AG20443 (cell line): Measurements from ENCODE around the gene MOCS1.

Experiments used
- DNase-seq: peaks from one replicate; pipeline ENCODE4 v3.0.0; 2012; ENCODE audit warnings: low spot score, mixed read lengths

MOCS1 gene

GRCh38 chr6:39948199-39948791, 14.0 kb upstream of the MOCS1 start:
- no peak for DNase-seq

DNA sequence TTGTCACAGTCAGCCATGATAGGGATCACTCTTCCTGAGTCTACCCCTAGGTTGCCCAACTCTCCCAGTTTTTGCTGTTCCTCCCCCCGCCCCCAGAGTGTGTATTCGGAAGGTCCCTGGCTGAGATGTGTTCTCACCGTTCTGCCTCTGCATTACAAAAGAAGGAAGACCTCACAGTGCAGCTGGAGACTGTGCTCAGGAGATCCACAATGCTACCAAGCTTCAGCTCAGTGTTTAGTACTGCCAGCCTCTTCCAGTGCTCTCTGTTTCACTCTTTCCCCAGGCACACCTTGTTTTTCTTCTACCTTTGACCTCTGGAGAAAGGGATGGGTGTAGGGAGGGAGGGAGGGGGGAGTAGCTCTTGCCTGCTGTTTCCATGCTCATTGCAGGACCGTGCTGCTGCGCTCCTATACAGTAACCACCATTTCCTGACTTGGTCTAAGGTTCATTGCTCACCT, 13.4 kb upstream of the MOCS1 start:
- no peak for DNase-seq

DNA sequence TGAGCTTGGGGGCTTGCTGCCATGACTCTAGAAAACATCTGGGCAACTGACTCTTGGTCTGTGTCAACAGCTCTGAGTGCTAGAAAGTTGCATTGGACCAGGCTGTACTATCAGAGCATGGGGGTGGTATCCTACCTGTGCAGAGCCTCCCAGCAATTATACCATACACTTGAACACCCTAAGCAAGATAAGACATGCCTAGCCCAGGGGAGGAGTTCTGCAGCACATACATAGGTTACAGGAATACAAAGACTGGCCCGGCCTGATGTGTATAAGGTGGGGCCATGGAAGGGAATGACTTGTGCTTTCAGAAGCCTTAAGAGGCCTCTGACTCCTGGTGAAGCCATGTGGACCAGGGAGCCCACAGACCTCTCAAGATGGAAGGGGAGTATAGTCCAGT, 11.4 kb upstream of the MOCS1 start:
- no peak for DNase-seq

DNA sequence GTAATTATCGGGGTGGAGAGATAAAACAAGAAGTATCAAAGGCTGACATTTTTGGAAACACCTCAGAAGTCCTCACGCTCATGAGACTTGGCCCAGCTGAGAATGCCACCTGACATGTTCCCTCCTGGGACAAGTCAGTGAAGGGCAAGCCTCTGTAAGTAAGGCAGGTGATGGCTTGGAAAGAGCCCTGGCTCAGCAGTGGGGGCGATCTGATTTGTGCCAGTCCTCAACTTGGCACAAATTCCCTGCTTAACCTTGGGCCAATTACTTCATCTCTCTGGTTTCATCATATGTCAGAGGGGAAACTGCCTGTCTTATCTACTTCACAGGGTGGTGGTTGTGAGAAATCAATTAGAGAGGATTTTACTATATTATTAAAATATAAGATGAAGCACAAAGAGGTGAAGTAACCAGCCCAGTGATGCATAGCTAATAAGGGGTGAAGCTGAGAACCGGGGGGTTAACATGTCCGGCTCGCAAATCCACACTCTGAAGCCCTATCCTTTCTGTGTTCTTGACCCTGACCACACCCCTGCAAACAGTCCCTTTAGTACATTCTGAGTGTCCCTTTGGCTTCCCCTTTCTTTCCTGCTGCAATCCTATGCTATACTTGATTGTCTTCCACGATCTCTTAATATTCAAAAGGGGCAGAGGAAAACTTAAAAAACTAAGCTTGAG, 8.8 kb upstream of the MOCS1 start:
- DNase-seq = no peak

GRCh38 chr6:39941820-39942219, 7.6 kb upstream of the MOCS1 start:
- DNase-seq = no peak

DNA sequence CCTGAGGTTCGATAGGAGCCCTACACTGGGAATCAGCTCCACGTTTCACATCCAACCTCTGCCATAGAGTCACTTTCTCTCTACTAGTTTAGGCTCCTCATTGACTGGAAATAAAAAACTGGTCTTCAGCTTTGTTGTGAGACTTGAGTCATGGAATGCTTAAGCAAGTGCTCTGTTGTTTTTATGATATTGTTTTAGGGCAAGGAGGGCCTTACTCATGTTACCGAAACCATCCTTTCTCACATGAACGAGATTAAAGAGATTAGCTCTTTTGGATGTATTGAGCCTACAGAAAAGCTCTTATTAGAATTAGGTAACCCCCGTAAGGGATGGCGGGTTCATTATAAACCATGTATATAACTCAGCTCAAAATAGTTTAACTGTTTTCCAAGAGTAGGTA, 6.9 kb upstream of the MOCS1 start:
- DNase-seq = no peak

DNA sequence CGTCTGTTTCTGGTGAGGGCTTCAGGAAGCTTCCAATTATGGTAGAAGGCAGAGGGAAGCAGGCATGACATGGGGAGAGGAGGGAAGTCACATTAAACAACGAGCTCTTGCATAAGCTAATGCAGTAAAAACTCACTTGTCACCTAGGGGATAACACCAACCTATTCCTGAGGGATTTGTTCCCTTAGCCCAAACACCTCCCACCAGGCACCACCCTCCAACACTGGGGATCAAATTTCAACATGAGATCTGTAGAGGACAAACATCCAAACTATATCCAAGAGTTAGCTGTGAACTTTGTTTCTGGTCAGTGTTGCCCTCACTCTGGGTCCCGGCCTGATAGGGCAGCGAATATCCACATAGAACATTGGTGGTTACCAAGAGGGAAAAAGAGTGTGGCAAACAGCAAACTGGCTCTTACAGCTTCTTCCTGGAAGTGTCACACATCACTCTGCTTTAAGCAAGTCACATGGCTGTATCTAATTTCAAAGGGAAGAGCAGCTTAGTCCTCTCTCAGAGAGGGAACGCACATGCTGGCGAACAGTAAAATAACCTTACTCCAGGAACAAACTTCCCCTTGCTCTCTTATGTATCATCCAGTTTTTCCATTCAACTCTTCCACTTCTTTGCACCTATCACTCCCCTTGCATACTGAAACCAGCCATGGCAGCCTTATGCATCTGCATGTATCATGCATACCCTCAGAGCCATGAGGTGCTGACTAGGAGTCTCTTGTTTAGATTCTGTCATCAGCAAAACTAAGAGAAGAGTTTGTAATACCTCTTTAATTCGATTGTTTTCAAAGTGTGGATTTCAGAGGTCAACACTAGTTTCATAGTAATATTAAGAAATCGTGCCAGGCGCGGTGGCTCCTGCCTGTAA, 4.8 kb upstream of the MOCS1 start:
- no peak for DNase-seq

DNA sequence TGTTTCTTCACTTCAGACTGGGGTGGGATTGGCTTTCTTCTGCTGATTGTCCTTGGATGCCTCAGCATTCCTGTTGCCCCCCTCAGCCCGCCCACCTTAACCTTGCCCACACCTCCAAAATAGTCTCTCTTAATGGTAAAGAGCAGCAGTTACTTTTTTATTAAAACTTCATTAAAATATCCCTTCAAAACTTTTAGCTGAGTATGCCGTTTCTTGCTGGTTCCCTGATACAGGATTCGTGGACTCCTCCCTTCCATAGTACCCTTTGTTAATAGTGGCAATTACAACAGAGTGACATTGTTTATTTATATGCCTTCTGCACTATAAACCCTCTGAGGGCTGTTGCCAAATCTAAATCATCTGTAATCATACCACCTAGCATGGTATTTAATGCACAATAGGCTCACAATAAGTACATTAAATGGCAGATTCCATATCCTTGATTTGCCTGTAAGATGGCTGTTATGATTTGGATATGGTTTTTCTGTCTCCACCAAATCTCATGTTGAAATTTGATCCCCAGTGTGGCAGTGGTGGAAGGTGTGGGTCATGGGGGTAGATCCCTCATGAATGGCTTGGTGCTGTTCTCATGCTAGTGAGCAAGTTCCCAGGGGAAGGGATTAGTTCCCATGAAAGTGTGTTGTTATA, 3.5 kb upstream of the MOCS1 start:
- no peak for DNase-seq

GRCh38 chr6:39936857-39937256, 2.6 kb upstream of the MOCS1 start:
- DNase-seq = no peak

GRCh38 chr6:39935241-39935640, 979 bp upstream of the MOCS1 start:
- DNase-seq = no peak

- no peak for DNase-seq
Observed at GRCh38 chr6:39933669-39934130, 562 bp downstream of the MOCS1 start.

DNA sequence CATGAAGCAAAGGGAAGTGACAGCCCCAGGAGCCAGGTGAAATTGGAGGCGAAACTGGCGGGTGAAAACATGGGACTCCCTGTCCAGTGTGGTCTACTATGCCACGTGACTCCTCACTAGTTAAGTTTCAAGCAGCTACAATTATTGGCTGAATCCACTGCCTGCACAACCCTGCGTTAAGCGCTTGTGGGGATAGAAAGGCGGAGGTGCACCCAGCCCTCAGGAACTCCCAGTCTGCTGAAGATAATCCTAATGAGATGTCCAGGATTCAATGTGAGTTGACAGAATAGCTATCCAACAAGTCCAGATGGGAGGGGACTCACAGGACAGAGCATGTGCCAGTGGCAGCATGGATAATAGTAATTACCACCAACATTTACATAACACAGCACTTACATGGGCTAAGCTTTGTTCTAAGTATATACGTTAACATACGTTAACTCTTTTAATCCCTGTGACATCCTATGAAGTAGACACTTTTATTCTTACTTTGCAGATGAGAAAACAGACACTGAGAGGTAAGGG, 1.8 kb downstream of the MOCS1 start:
- DNase-seq = no peak

DNA sequence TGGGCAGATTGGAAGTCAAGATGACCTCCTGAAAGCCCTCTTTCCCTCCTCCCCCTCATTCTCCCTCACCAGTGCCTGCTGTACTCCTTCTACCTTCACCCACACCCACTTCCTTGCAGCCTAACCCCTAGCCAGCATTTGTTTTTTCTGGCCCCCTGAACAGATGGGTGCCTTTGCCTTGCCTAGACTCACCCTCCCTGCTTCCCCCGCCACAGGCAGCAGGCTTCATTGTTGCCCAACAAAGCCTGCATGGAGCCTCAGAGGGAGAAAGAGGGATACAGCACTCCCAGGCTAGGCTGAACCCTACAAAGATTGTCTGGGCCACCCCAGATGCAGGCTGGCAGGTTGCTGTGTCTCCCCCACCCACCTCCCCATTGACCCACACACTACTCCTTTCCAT, 2.7 kb downstream of the MOCS1 start:
- DNase-seq = no peak

- DNase-seq = no peak
Observed at GRCh38 chr6:39930540-39930939, 3.7 kb downstream of the MOCS1 start.

DNA sequence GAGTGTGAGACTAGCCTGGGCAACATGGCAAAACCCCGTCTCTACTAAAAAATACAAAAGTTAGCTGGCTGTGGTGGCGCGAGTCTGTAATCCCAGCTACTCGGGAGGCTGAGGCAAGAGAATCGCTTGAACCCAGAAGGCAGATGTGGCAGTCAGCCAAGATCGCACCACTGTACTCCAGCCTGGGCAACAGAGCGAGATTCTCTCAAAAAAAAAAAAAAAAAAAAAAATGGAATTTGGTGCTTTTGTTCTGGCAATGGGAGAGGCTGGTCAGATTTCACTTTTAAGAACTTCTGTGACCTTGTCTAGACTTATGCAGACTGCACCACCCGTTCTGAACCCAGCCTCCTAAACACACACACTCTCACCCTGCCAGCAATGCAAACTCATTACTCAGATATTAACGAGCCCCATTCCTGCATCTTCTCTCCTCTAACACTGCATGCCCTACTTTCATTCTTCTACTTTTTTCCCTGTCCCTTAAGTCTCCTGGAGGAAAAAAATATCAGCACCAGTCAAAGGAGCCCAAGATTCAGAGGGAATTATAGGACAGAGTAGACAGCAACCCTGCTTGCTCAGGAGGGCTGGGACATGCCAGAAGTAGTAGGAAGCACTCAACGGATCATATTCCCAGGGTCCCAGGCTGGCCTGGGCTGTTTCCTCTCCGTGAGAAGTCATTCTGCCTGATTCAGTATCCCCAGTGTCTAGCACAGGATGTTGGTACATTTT, 4.4 kb downstream of the MOCS1 start:
- peak; percentile 64 for DNase-seq

DNA sequence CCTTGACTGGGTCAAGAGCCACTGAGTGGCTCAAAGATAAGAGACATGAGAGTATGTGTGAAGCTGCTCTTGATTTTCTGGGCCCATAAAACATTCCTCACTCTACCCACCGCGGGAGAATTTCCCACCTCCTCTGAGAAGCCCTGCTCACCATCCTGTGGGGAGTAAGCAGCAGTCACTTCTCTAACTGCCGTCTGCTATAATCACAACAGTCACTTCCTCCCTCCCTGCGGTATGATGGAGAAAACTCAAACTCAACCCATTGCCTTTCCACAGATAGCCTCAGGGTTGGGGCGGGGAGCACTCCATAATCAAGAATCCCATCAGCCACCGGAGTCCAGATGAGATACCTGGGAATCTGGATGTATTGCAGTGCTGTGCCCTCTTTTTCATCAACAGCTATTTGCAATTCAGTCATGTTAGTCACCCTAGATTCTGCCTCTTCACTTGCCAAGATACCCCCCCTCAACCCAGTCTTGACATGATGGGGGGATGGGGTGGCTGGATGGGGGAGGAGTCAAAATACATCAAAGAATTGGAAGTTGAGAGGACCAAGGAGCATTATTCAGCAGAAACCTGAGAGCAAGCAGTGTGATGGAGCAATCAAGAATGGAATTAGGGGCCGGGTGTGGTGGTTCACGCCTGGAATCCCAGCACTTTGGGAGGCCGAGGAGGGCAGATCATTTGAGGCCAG, 5.1 kb downstream of the MOCS1 start:
- DNase-seq = no peak

DNA sequence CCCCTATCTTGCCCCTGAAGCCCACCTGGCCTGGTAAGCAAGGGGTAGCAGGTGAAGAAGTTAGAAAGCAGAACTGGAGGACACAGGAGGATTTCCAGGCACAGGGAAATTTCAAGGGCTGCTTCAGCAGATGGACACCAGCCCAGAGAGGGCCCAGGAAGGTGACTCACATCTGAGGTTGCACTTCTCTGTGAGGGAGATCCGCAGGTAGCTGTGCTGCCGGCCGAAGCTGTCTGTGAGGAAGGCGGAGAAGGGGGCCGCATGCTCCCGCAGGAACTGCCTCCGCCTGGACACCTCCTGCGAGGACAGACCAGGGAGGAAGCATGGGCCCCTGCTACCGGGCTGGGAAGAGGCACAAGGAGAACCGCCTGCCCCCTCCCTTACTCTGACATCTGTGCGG, 7.1 kb downstream of the MOCS1 start:
- no peak for DNase-seq

- no peak for DNase-seq
Observed at GRCh38 chr6:39926668-39927067, 7.6 kb downstream of the MOCS1 start.

DNA sequence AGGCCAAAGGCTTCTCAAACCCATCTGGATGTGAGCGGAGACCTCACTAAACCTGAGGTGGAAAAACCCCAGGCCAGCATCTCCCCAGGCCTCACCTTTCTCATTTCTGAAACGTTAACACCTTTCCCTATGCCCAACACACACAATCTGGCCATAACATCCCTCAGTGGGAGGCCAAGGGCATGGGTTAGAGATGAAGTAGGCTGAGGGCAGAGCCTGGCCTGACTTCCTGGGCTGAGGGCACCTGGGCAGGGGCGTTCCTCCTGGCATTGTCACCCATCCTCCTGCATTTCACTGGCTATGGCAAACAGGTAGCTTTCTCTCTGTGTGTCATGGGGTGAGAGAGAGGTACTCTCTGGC, 8.4 kb downstream of the MOCS1 start:
- DNase-seq = no peak

DNA sequence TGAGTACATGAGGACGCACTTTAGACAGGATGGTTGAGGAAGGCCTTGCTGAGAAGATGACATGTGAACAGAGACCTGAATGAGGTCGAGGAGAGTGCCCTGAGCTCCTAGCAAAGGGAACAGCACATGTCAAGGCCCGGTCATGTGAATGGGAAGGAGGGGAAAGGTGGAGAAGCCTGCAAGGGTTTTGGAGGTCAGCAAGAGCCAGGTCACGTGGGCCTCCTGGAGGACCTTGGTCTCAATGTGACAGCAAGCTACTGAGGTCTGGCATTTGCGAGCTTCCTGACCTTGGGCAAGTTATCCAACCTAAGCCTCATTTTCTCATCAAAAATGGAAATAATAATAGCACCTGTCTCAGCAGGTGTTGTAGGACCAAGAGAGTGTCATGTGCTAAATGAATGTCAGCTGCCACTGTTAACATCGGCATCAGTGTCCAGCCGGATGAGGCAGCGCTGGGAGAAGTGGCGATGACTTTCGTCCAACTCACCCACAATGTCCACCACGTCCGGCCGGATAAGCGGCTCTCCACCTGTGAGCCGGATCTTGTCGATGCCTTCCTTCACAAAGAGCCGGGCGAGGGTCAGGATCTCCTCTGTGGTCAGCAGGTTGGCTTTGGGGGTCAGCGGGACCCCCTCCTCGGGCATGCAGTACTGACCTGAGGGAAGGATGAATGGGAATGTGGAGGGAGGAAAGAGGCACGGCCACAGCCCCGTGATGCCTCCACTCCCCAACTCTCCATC, 8.9 kb downstream of the MOCS1 start:
- DNase-seq = no peak
